K562 (cell line): ENCODE measurements around the gene SKIDA1. TPM values are rescaled to one million over a fixed set of nuclear protein-coding genes. Genes with fewer than 3 reads are reported as not detected.

Experiments
- ATAC-seq: fragments of 200-7000 bp; cut with Tn5 transposase; 3 replicates; pipeline ENCODE4 v1.9.1; 2020; ENCODE audit warnings: moderate library complexity
- BruUV-seq: library from RNA; stranded (reverse); fragments of 400-500 nt; replicated peaks from 2 replicates; lab custom pipeline; 2021; lab: Mats Ljungman, UMichigan
- CTCF ChIA-PET: fragments of 300-600 bp; formaldehyde crosslinking; extraction: SDS; loops from one replicate; lab custom pipeline; 2021; ENCODE audit warnings: low intra/inter-chr PET ratio; lab: Yijun Ruan, JAX
- POLR2A ChIA-PET: fragments of 300-600, 350-650 bp; sonication (Branson Sonifier 250); formaldehyde crosslinking; extraction: SDS; loops from one replicate; lab custom pipeline; 2021; ENCODE audit warnings: antibody characterized with exemption, inconsistent platforms; lab: Yijun Ruan, JAX
- DNase-seq, 4 experiments: peaks; one replicate each; pipeline versions ENCODE4 v3.0.0 to v3.0.0-alpha.2; 2011 to 2018; ENCODE audit warnings: low spot score in 3 of 4, mixed read lengths in 3 of 4; ENCODE audit errors: extremely low read depth in 1 of 4
- FAIRE-seq: peaks from 2 replicates; lab custom pipeline; 2011; peaks lifted over from hg19 to GRCh38; lab: Jason Lieb, UNC
- H2AFZ ChIP-seq: 2 replicates; pipeline ENCODE4 v1.6.0; 2011; ENCODE audit warnings: low read depth, low read length, control low read depth, inconsistent platforms
- H3K27ac ChIP-seq: fragments of 200-600 bp; 3 replicates; pipeline ENCODE4 v1.8.0; 2011; ENCODE audit warnings: low read depth, mild to moderate bottlenecking, control low read depth, inconsistent platforms, low read length, moderate library complexity, mixed read lengths; ENCODE audit errors: extremely low read depth
- H3K27me3 ChIP-seq, 2 experiments: fragments of 300-600 bp in 1 of 2; 2 replicates in 1 of 2; 3 replicates in 1 of 2; pipeline versions ENCODE4 v1.6.0 to v1.8.0; 2011; ENCODE audit warnings: inconsistent platforms in 2 of 2, low read length in 2 of 2, mild to moderate bottlenecking in 1 of 2, mixed read lengths in 1 of 2, moderate library complexity in 1 of 2; ENCODE audit not compliant: control insufficient read depth in 2 of 2, insufficient read depth in 2 of 2
- H3K36me3 ChIP-seq: fragments of 300-600 bp; 3 replicates; pipeline ENCODE4 v1.8.0; 2011; ENCODE audit warnings: mild to moderate bottlenecking, low read length, inconsistent platforms; ENCODE audit not compliant: control insufficient read depth, insufficient read depth
- H3K4me1 ChIP-seq, 2 experiments: fragments of 200-600 bp in 1 of 2; replicated peaks in 1 of 2; 2 replicates in 1 of 2; 3 replicates in 1 of 2; pipeline versions ENCODE4 v1.5.1 to v1.8.0; 2011; ENCODE audit warnings: inconsistent platforms in 2 of 2, low read length in 2 of 2, mild to moderate bottlenecking in 1 of 2, mixed read lengths in 1 of 2, moderate library complexity in 1 of 2; ENCODE audit not compliant: control insufficient read depth in 2 of 2, insufficient read depth in 2 of 2
- H3K4me2 ChIP-seq: 2 replicates; pipeline ENCODE4 v1.6.1; 2011; ENCODE audit warnings: low read length, control low read depth, inconsistent platforms, mixed read lengths; ENCODE audit not compliant: insufficient read depth
- H3K4me3 ChIP-seq: fragments of 200-600 bp; sonication (generic), shearing (Covaris generic); 2 replicates; pipeline ENCODE4 v1.5.1; 2016; ENCODE audit warnings: control low read depth, inconsistent platforms
- H3K79me2 ChIP-seq: fragments of 200-600 bp; 3 replicates; pipeline ENCODE4 v1.8.0; 2011; ENCODE audit warnings: low read length, inconsistent platforms; ENCODE audit not compliant: control insufficient read depth, insufficient read depth
- H3K9ac ChIP-seq, 2 experiments: 2 replicates each; pipeline versions ENCODE4 v1.6.0 to v1.6.1; 2011; ENCODE audit warnings: low read depth in 2 of 2, low read length in 2 of 2, control low read depth in 1 of 2, inconsistent platforms in 1 of 2, mild to moderate bottlenecking in 1 of 2, mixed read lengths in 1 of 2; ENCODE audit not compliant: insufficient read depth in 1 of 2
- H3K9me1 ChIP-seq: one replicate; pipeline ENCODE4 v1.6.0; 2011; ENCODE audit warnings: inconsistent platforms, mild to moderate bottlenecking, low read length, moderate library complexity; ENCODE audit not compliant: control insufficient read depth, insufficient read depth
- H3K9me3 ChIP-seq: replicated peaks from 2 replicates; pipeline ENCODE4 v1.5.1; 2011; ENCODE audit warnings: low read depth, low read length, inconsistent platforms; ENCODE audit not compliant: control insufficient read depth, insufficient read depth
- H4K20me1 ChIP-seq: replicated peaks from 2 replicates; pipeline ENCODE4 v1.6.1; 2011; ENCODE audit warnings: low read length, inconsistent platforms, mixed read lengths; ENCODE audit not compliant: control insufficient read depth, insufficient read depth
- CBFA2T2 ChIP-seq: fragments of 450-650 bp; conservative IDR thresholded peaks from 2 replicates; pipeline ENCODE4 v1.6.1; 2017; ENCODE audit warnings: mild to moderate bottlenecking
- ETV6 ChIP-seq, 3 experiments: fragments of 150-350 bp in 1 of 3; sonication (generic) in 1 of 3; formaldehyde crosslinking in 1 of 3; IDR thresholded peaks; 2 replicates each; pipeline versions ENCODE4 v1.6.1 to v1.8.0; 2014 to 2022; ENCODE audit warnings: borderline replicate concordance in 2 of 3, low read depth in 2 of 3, antibody characterized with exemption in 1 of 3, low read length in 1 of 3, mild to moderate bottlenecking in 1 of 3, missing genetic modification reagents in 1 of 3
- FOXP1 ChIP-seq: sonication (generic); formaldehyde crosslinking; IDR thresholded peaks from 2 replicates; pipeline ENCODE4 v1.8.0; 2022; ENCODE audit warnings: mild to moderate bottlenecking, missing genetic modification reagents
- HMG20A ChIP-seq: fragments of 450-650 bp; formaldehyde crosslinking; conservative IDR thresholded peaks from 2 replicates; pipeline ENCODE4 v1.4.0; 2020; ENCODE audit warnings: mild to moderate bottlenecking, mixed read lengths
- ILK ChIP-seq: fragments of 450-650 bp; IDR thresholded peaks from 2 replicates; pipeline ENCODE4 v1.6.1; 2016; ENCODE audit warnings: missing genetic modification characterization, low read depth, mild to moderate bottlenecking, missing compliant biosample characterization, moderate library complexity, borderline replicate concordance
- MAZ ChIP-seq, 2 experiments: fragments of 450-650 bp in 1 of 2; sonication (generic) in 1 of 2; formaldehyde crosslinking; IDR thresholded peaks in 1 of 2; conservative IDR thresholded peaks in 1 of 2; 2 replicates each; pipeline versions ENCODE4 v1.4.0 to v1.5.0; 2020; ENCODE audit warnings: mild to moderate bottlenecking in 1 of 2, missing genetic modification reagents in 1 of 2
- NELFE ChIP-seq: IDR thresholded peaks from 2 replicates; pipeline ENCODE4 v1.6.1; 2011; ENCODE audit warnings: mild to moderate bottlenecking; ENCODE audit not compliant: insufficient read depth, insufficient read length
- RBM34 ChIP-seq: fragments of 200-400 bp; formaldehyde crosslinking; IDR thresholded peaks from 2 replicates; pipeline ENCODE4 v1.6.1; 2018; ENCODE audit warnings: low read length, borderline replicate concordance; ENCODE audit not compliant: insufficient read depth
- SPI1 ChIP-seq: IDR thresholded peaks from 2 replicates; pipeline ENCODE4 v1.6.1; 2011; ENCODE audit warnings: low read depth, low read length, control low read depth, borderline replicate concordance
- TBP ChIP-seq: optimal IDR thresholded peaks from 2 replicates; pipeline ENCODE3; 2011; ENCODE audit warnings: low read depth, low read length, improper control_type of control experiment
- ZNF165 ChIP-seq: fragments of 250-450 bp; sonication (Bioruptor Pico); IDR thresholded peaks from 2 replicates; pipeline ENCODE4 v1.4.0; 2020; ENCODE audit warnings: borderline replicate concordance
- ZNF274 ChIP-seq: IDR thresholded peaks from 2 replicates; pipeline ENCODE4 v1.6.1; 2011; ENCODE audit warnings: low read depth, mild to moderate bottlenecking, low read length, moderate library complexity, borderline replicate concordance
- ZNF436 ChIP-seq: fragments of 250-450, 450-650 bp; sonication (Bioruptor Pico); formaldehyde crosslinking; IDR thresholded peaks from 2 replicates; pipeline ENCODE4 v1.7.0; 2020; ENCODE audit warnings: mild to moderate bottlenecking
- ZNF707 ChIP-seq: fragments of 250-450 bp; sonication (Bioruptor Pico); conservative IDR thresholded peaks from 2 replicates; pipeline ENCODE4 v1.8.0; 2022; ENCODE audit warnings: inconsistent platforms, mild to moderate bottlenecking, moderate library complexity
- WGBS: fragments of 100-300 bp; shearing (Covaris generic); methylation state at CpG from one replicate; pipeline ENCODE4 v1.1.6; 2016; ENCODE audit warnings: low coverage, mixed read lengths; ENCODE audit not compliant: insufficient coverage; ENCODE audit errors: missing lambda C conversion rate; 5-methylcytosine and 5-hydroxymethylcytosine counted together
- in situ Hi-C: fragments of 300-500 bp; cut with MboI; formaldehyde crosslinking; loops from 4 replicates; pipeline ENCODE4 v1.15.0; 2018; ENCODE audit warnings: inconsistent platforms, mixed read lengths
- intact Hi-C: fragments of 100-400 bp; cut with micrococcal nuclease; formaldehyde crosslinking; loops from 2 replicates; pipeline ENCODE4 v1.14.2; 2022
- polyA plus RNA-seq, 8 experiments: library from polyadenylated mRNA; depleted of rRNA in 4 of 8; stranded (reverse) in 5 of 8; unstranded in 3 of 8; fragments of >200 nt; fragmentation: Nextera tagmentation in 2 of 8; fragmentation: Illumina TruSeq in 1 of 8; extraction: Ambion mirVana in 2 of 8; extraction: Trizol in 1 of 8; gene quantifications; 2 replicates each; pipeline versions ENCODE4 v1.2.1 to v1.2.3, GENCODE V29; 2011 to 2014; ENCODE audit warnings: inconsistent platforms in 1 of 8, missing spikeins in 1 of 8
- total RNA-seq, 7 experiments: library from RNA; depleted of rRNA in 6 of 7; stranded (reverse); fragments of >200 nt in 6 of 7; fragmentation: Illumina TruSeq in 2 of 7; extraction: Trizol in 2 of 7; gene quantifications; 2 replicates each; pipeline versions ENCODE4 v1.2.1 to v1.2.3, GENCODE V29; 2011 to 2021; ENCODE audit warnings: low replicate concordance in 1 of 7
- TF ChIP-seq, protein P1 (sequence below): fragments of 250-450 bp; sonication (Bioruptor Pico); IDR thresholded peaks from 2 replicates; pipeline ENCODE4 v1.4.0; 2020; ENCODE audit warnings: mild to moderate bottlenecking, moderate library complexity, borderline replicate concordance
- TF ChIP-seq, protein P2 (sequence below), 2 experiments: fragments of 250-450 bp in 1 of 2; fragments of 450-650 bp in 1 of 2; sonication (Bioruptor Pico) in 1 of 2; IDR thresholded peaks; 2 replicates each; pipeline versions ENCODE4 v1.6.1 to v1.8.0; 2016 to 2021; ENCODE audit warnings: mild to moderate bottlenecking in 2 of 2, moderate library complexity in 2 of 2, missing compliant biosample characterization in 1 of 2, missing genetic modification characterization in 1 of 2

Gene SKIDA1
- total and polyA plus RNA-seq, 9 of the 15 experiments (the other 6 are each of a cell fraction or from before 2014, with no cell fraction given) = 0.05 to 1.1 (median 0.42) TPM

DNA sequence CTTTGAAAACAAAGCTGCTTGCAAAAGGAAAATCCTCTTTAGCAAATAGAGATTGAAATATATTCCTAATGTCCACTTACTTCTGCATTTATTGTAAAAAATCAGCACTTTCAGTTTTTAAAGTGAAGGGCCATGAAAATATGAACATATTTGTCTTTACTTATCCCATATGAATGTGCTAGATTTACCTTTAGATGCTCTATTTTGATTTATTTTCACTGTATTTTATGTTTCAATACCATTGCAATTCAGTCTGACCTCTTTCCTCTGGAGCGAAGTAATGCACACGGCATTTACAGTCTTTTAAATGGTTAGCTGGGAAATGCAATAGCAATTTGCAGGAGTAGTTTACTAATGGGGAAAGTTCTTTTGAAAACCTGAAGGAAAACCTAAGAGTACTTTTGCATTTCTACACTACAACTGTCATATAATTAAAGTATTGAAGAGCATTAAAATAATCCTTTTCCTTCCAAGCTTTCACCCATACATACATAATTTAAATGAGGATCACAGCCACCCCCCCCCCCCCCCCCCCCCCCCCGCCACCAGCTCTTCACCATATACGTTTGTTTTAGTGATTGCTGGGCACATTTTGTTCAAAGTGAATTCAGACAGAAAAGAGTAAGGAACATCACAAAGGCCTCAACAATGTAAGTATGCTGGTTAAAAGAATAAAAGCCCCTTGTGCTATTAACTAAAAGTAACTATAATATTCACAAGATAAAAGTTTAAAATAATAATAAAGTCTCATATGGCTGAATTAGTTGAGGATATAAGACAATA, 3.5 kb downstream of the SKIDA1 start:
- H3K9me1 ChIP-seq = no peaks in the 10 kb centered on the region
- no peaks in the 10 kb centered on the region for H3K36me3 ChIP-seq
- H4K20me1 ChIP-seq = no peaks in the 10 kb centered on the region
- no peak for DNase-seq
- in situ Hi-C loops (no loop called here), intact Hi-C loops (no loop called here)
- H3K9ac ChIP-seq = no peak overlapping the region
- 74% methylated on average over 4 of the region's 4 CpGs for WGBS
- no peaks in the 10 kb centered on the region for H3K27me3 ChIP-seq
- ChIA-PET CTCF (no interaction called here), POLR2A (interaction anchor here (1.1 to 1.4 kb wide), 2 partner anchors 15 kb away, joined by 5 read pairs; no protein-coding TSS in a partner anchor)
- no peaks in the 10 kb centered on the region for H3K9me3 ChIP-seq
- H2AFZ ChIP-seq = no peak overlapping the region
- no peak overlapping the region for H3K27ac ChIP-seq
- peaks cover 16 to 27% of the 10 kb centered on the region in 2 experiments; a peak in 4 of 5 replicates for H3K4me1 ChIP-seq
- no peak overlapping the region for H3K4me2 ChIP-seq
- no peak for ATAC-seq
- H3K79me2 ChIP-seq = peaks cover 5% of the 10 kb centered on the region; the same call in 2 of the 3 replicates
- no peak overlapping the region for H3K4me3 ChIP-seq
- FAIRE-seq = no peak
- BruUV-seq = no TSS peak
- TF ChIP-seq ZNF274 (no peak), SPI1 (no peak), CBFA2T2 (no peak), ZNF436 (no peak), HMG20A (no peak), TBP (no peak), ZNF707 (CRISPR knock-in tag) (no peak), RBM34 (no peak), ILK (tag) (no peak), FOXP1 (CRISPR knock-in tag) (no peak), ZNF165 (CRISPR knock-in tag) (no peak), ETV6 (IDR thresholded peaks at IDR 0.05; ENCODE audit: borderline replicate concordance in 1 of 2, low read depth in 2 of 2, low read length in 1 of 2) (no peak), ETV6 (CRISPR knock-in tag; IDR thresholded peaks at IDR 0.05; ENCODE audit: borderline replicate concordance) (no peak), NELFE (no peak), MAZ (CRISPR knock-in tag; conservative IDR thresholded peaks at IDR 0.05 in 1 of 2, IDR thresholded peaks at IDR 0.05 in 1 of 2) (no peak)
- TF ChIP-seq, protein P1, sequence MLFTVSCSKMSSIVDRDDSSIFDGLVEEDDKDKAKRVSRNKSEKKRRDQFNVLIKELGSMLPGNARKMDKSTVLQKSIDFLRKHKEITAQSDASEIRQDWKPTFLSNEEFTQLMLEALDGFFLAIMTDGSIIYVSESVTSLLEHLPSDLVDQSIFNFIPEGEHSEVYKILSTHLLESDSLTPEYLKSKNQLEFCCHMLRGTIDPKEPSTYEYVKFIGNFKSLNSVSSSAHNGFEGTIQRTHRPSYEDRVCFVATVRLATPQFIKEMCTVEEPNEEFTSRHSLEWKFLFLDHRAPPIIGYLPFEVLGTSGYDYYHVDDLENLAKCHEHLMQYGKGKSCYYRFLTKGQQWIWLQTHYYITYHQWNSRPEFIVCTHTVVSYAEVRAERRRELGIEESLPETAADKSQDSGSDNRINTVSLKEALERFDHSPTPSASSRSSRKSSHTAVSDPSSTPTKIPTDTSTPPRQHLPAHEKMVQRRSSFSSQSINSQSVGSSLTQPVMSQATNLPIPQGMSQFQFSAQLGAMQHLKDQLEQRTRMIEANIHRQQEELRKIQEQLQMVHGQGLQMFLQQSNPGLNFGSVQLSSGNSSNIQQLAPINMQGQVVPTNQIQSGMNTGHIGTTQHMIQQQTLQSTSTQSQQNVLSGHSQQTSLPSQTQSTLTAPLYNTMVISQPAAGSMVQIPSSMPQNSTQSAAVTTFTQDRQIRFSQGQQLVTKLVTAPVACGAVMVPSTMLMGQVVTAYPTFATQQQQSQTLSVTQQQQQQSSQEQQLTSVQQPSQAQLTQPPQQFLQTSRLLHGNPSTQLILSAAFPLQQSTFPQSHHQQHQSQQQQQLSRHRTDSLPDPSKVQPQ = no peak
- TF ChIP-seq, protein P2, sequence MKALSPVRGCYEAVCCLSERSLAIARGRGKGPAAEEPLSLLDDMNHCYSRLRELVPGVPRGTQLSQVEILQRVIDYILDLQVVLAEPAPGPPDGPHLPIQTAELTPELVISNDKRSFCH (CRISPR knock-in tag; IDR thresholded peaks at IDR 0.05) = no peak
- TF ChIP-seq, protein P2 (tag; IDR thresholded peaks at IDR 0.05) = no peak
